Fibroblast of peridontal ligament (primary cell): ENCODE measurements around the gene USP1.

Source experiments
- DNase-seq: peaks from one replicate; pipeline ENCODE4 v3.0.0-alpha.2; 2010; ENCODE audit errors: extremely low read depth

The USP1 gene

GRCh38 chr1:62426237-62426636 is 10.6 kb upstream of the USP1 start:
- DNase-seq, result no peak

- DNase-seq, result no peak
These were observed 10.1 kb upstream of the USP1 start for GRCh38 chr1:62426794-62427193.

- DNase-seq, result no peak
These were observed 8.5 kb upstream of the USP1 start for GRCh38 chr1:62428351-62428750.

GRCh38 chr1:62429581-62429980 is 7.3 kb upstream of the USP1 start:
- no peak for DNase-seq

GRCh38 chr1:62433861-62434617 is 2.8 kb upstream of the USP1 start:
- DNase-seq, result no peak

- DNase-seq, result no peak
These were observed 2.2 kb upstream of the USP1 start for GRCh38 chr1:62434618-62435001.

- no peak for DNase-seq
These were observed 1.4 kb upstream of the USP1 start for GRCh38 chr1:62435231-62436038.

- no peak for DNase-seq
These were observed 797 bp upstream of the USP1 start for GRCh38 chr1:62436039-62436465.

- no peak for DNase-seq
These were observed 558 bp downstream of the USP1 start for GRCh38 chr1:62437273-62437940.

GRCh38 chr1:62438163-62438562 is 1.3 kb downstream of the USP1 start:
- DNase-seq, result peak; percentile 39

GRCh38 chr1:62439652-62440371 is 3.0 kb downstream of the USP1 start:
- DNase-seq, result peak; percentile 61

- DNase-seq, result no peak
These were observed 7.9 kb downstream of the USP1 start for GRCh38 chr1:62444701-62445100.

GRCh38 chr1:62448221-62448933 is 11.5 kb downstream of the USP1 start:
- DNase-seq, result no peak

- DNase-seq, result no peak
These were observed 13.5 kb downstream of the USP1 start for GRCh38 chr1:62450301-62450700.

GRCh38 chr1:62452951-62453350 is 16.1 kb downstream of the USP1 start:
- DNase-seq, result no peak

- DNase-seq, result no peak
These were observed 21.1 kb downstream of the USP1 start for GRCh38 chr1:62457955-62458354.

- DNase-seq, result no peak
These were observed 25.5 kb downstream of the USP1 start for GRCh38 chr1:62462370-62462769.

GRCh38 chr1:62467092-62467491 is 30.2 kb downstream of the USP1 start:
- peak; percentile 31 for DNase-seq

- DNase-seq, result no peak
These were observed 39.8 kb downstream of the USP1 start for GRCh38 chr1:62476525-62477219.

- no peak for DNase-seq
These were observed 44.8 kb downstream of the USP1 start for GRCh38 chr1:62481681-62482080.
